Measurements from ENCODE around the gene HSPA1A.

DNA sequence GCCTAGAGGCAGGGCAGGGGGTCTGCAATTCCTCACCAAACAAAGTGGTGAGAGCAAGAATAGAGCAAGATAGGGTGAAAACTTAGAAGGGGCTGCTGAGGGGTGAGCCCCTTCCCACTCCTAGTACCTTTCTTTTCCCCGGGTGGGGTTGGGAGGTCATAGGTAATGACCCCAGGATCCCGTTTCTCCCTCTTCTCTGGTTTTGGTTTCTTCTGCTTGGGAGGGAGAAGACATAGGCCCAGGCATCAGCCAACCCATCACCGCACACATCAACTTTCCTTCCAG is 23.3 kb upstream of the HSPA1A start:
- no peak for TF ChIP-seq POLR2AphosphoS5 (IDR thresholded peaks at IDR 0.05)
- TF ChIP-seq, protein P1, sequence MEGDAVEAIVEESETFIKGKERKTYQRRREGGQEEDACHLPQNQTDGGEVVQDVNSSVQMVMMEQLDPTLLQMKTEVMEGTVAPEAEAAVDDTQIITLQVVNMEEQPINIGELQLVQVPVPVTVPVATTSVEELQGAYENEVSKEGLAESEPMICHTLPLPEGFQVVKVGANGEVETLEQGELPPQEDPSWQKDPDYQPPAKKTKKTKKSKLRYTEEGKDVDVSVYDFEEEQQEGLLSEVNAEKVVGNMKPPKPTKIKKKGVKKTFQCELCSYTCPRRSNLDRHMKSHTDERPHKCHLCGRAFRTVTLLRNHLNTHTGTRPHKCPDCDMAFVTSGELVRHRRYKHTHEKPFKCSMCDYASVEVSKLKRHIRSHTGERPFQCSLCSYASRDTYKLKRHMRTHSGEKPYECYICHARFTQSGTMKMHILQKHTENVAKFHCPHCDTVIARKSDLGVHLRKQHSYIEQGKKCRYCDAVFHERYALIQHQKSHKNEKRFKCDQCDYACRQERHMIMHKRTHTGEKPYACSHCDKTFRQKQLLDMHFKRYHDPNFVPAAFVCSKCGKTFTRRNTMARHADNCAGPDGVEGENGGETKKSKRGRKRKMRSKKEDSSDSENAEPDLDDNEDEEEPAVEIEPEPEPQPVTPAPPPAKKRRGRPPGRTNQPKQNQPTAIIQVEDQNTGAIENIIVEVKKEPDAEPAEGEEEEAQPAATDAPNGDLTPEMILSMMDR (IDR thresholded peaks at IDR 0.05) = no peak
- TF ChIP-seq POLR2A (IDR thresholded peaks at IDR 0.05; ENCODE audit: low read depth) = no peak
- no peak for TF ChIP-seq EP300 (IDR thresholded peaks at IDR 0.05)

Data from esophagus muscularis mucosa (tissue), 4 donors.